Ramos (cell line): ENCODE measurements around the gene MICALL1.

Experiments used
- in situ Hi-C: fragments of 300-500 bp; cut with MboI; formaldehyde crosslinking; loops from one replicate; pipeline ENCODE4 v1.14.3; 2022; ENCODE audit warnings: low sequenced_read_pairs; ENCODE audit not compliant: unreplicated experiment

MICALL1 gene

GRCh38 chr22:37979782-37980181 lies 73.7 kb downstream of the MICALL1 start:
- in situ Hi-C loops, result no loop called here

GRCh38 chr22:37981282-37982011 lies 75.3 kb downstream of the MICALL1 start:
- in situ Hi-C loops, result no loop called here

GRCh38 chr22:37982151-37982785 lies 76.2 kb downstream of the MICALL1 start:
- in situ Hi-C loops, result no loop called here

- in situ Hi-C loops, result no loop called here
Observed at GRCh38 chr22:37982938-37983859, 77.1 kb downstream of the MICALL1 start.

GRCh38 chr22:37983860-37984791 lies 78.0 kb downstream of the MICALL1 start, which contains the start of gene SOX10:
Gene SOX10 (minus strand): TSS chr22:37984555. CDS start chr22:37983784, 771 bp downstream.
- in situ Hi-C loops, result no loop called here

- in situ Hi-C loops, result no loop called here
Observed at GRCh38 chr22:37985050-37985585, 79.0 kb downstream of the MICALL1 start.

GRCh38 chr22:37985751-37986281 lies 79.7 kb downstream of the MICALL1 start:
- in situ Hi-C loops, result no loop called here

GRCh38 chr22:37986371-37986770 lies 80.3 kb downstream of the MICALL1 start:
- in situ Hi-C loops, result no loop called here

- in situ Hi-C loops, result no loop called here
Observed at GRCh38 chr22:37989146-37990045, 83.3 kb downstream of the MICALL1 start.

- in situ Hi-C loops, result no loop called here
Observed at GRCh38 chr22:37990301-37990700, 84.2 kb downstream of the MICALL1 start.

GRCh38 chr22:37990862-37991261 lies 84.8 kb downstream of the MICALL1 start:
- in situ Hi-C loops, result no loop called here

GRCh38 chr22:37991731-37992442 lies 85.8 kb downstream of the MICALL1 start:
- in situ Hi-C loops, result no loop called here
